HG03469 (cell line): ENCODE results near the gene FTHL17.

Source experiments
- ATAC-seq: cut with Tn5 transposase; IDR thresholded peaks from one replicate; pipeline ENCODE4 v1.9.1; 2021; ENCODE audit warnings: mild to moderate bottlenecking, moderate library complexity, moderate number of reproducible peaks; ENCODE audit not compliant: unreplicated experiment

Gene FTHL17

DNA sequence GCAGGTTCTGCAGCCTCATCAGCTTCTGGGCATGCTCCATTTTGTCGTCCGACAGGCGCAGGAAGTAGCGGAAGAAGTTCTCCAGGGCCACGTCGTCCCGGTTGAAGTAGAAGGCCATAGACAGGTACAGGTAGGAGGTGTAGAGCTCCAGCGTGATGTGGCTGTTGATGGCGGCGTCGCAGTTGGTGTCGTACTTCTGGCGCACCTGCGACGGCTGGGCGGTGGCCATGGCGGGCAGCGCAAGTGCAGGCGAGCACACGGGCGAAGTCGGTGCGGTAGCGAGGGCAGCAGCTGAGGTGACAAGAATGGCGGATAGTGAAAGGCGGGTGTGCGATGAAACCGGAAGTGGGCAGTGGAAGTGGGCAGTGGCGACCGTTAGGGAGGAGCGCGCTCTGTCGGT is at the start of gene FTHL17:
Gene FTHL17, minus strand, starts transcription at position 317 of the 400 bp plus-strand sequence. Its CDS starts 88 bp downstream, at position 229.
- ATAC-seq, result no peak

DNA sequence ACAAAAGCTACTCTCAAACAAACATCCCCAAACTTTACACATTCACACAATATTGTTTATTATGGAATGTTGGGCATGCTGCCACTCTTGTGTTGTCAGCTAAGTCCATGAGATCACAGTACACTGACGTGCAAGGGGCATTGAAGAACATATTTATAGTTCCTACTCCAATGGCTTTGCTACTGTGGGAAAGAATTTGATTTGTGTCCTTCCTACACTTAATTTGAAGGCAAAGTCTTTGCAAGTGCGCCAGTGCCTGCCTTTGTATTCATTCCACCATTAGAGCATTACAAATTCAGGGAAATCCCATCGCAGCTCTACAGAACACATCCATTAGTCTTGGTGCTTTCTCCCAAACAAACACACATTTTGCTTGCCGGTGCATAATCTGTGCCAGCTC is 45.4 kb upstream of the FTHL17 start:
- ATAC-seq, result no peak

DNA sequence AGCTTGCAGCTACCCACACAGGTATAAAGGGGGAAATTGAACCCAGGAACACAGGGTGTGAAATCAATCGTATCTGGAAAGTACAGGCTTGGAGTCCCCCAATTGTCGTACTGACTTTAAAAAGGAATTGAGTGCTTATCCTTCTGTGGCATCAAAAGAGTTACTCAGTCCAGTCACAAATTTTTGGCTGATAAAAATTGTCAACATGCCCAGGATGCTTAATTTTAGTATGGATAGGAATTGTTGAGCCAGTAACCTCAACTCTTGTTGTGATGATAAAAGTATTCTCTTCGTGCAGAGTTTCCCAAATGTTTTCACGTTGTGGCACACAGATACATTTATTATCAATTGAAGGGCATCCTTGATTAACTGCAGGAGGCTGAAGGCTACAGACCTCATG is 43.6 kb upstream of the FTHL17 start:
- ATAC-seq, result no peak

DNA sequence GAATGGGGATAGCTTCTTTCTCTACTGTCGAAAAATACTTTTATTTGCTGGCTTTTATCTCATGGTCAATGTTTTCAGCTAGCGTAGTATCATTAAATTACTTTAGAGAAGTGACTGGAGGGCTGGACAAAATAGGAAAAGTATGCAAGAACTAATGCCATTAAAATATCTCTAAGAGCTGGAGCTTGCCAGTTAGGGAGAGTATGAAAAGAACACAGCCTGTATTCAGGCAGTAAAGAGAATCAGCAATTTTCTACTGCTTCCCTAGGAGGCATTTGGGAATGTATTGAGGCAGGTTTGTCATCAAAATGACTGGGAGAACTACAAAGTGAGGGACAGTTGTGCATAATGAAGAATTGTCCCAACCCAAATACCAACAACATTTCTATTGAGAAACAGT is 43.0 kb upstream of the FTHL17 start:
- ATAC-seq, result no peak

DNA sequence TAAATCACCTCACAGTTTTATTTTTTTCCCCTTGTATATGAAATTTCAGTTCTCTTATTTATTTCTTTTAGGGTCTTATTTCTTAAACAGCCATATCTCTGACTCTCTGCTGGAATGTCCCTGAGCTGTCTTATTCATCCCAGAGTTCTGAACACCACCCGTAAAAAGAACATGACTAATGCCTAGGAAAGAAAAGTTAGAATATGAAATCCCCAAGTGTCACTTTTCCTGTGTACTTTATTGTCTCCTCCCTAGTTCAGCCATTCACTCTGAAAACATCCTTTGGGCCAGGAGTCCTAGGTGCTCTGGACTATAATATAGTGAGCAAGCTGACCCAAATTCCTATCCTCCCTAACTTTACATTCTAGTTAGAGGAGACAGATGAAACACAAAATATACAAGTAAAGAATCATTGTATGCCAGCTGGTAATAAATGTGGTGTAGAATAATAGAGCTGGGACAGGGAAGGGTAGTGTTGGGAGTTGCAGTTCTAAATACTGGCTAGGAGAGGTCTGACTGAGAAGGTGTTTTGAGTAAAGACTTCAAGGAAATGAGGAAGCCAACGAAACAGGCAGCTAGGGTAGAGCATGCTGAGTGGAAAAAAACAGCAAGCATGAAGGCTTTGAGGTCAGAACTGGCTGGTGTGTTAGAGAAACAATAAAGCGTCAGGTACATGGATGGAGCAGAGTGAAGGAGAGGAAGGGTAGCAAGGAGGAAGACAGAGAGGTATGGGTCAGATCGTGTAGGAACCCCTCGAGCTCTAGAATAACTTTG is 40.6 kb upstream of the FTHL17 start:
- ATAC-seq, result no peak

DNA sequence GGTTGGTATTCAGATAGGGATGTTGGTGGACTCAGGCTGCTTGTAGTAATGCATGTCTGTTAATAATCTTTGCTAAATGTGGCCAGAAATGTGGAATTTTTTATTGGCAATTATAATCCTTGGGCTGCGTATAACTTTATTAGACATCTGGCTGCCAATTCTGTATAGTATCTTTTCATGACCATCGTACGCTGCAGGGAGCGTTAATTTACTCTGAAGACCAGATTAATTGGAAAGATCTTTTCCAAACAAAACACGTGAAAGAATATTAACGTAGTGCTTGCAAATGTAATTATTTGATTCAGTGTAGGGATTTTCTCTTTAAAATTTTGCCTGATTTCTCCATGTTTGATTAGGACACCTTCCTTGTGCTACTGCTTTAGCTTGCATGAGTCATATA is 38.8 kb upstream of the FTHL17 start:
- ATAC-seq, result no peak

DNA sequence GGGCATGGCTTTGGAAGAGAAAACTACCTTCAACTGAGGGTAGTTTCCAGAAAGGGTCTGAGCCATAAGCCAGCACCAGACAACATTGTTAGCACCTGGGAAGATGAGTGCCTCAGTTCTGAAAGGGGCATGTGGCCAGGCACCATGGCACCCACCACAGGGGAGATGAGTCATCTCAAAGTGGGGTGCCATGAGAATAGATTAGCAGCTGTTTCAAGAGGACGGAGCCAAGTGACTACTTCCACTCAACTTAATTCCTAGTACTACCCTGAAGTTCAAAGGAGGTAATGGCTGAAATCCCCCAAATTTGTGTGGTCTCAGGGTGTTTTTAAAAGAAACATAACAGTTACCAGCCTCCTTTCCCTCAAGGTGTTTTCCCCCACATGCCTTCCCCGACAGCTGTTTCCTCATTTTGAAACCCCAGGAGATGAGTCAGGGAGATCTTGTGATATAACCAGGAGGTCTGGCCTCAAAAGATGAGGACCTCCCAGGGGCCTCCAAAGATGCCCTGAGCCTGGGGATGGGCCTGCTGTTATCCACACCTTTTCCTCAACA is 27.8 kb upstream of the FTHL17 start:
- ATAC-seq, result peak; percentile 56

DNA sequence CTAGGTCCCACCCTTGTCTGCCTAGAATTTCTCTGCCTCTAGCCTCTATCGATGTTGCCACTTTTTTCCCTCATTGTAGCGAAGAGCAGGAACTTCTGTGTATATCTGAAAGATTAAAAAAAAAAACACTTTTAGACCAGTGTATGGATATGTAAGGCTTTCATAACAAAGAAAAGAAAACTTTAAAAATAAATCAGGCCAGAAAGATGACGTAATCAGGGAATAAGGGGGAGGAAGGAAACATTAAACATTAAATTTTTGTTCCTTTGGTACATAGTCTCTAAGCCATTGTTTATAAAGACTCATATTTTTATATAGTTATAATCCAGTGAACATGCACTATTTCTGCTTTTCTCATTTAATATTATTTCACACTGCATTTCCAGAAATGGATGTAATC is 26.2 kb upstream of the FTHL17 start:
- ATAC-seq, result no peak

DNA sequence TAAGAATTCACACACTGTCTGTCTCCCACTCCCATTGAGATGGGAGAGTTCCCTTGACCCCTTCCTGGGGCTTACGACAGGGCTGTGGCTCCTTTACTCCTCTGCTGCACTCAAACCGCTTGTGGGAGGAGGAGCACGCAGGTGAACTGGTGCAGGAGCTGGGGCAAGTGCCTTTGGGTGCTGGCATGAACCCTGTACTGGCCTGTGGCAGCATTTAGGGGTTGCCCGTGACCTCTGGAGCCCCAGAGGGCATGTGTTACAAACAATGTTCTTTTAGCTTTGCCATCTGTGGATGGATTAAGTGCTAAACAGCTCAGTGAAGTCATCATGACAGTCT is 21.8 kb upstream of the FTHL17 start:
- ATAC-seq, result no peak

DNA sequence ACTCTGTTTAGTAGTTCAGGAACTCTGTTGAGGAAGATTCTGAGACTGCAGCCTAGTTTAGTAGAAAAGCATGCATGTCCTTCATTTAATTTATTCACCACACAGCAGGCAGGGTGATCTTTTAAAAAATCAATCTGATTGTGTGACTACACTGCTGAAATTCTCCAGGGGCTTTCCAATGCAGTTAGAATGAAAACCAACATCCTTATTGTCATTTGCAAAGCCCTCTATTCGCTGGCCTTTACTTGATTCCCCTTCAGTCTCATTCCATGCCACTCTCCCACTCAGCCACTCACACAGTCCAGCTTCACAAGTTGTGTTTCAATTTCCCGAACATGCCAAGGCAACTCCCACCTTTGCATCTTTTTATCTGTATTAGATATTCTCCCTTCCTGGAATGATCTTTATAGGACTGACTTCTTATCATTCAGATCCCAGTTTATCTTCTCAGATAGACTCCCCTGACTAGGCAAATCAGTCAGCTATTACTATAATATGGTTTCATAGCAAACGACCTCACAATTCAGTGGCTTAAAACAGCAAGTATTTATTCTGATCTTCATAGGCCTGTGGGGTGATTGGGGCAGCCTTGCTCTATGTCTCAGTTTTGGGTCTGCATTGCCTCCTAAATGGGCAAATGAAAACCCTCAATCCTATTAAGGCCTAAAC is 21.3 kb upstream of the FTHL17 start:
- no peak for ATAC-seq

DNA sequence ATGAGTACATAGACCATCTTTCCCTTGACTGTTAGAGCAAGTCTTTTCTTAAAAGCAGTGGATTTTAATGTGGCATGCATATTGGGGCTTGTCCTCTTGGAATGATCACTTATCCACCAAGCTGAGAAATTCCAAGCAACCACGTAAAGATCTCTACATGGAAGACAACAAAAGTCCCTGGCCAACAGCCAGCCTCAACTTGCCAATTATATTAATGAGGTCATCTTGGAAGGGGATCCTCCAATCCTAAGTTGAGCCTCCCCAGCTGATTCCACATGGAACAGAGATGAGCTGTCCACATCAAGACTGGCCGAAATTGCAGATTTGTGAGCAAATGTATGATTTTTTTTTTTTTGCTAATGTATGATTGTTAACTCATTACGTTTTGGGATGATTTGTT is 20.6 kb upstream of the FTHL17 start:
- no peak for ATAC-seq

DNA sequence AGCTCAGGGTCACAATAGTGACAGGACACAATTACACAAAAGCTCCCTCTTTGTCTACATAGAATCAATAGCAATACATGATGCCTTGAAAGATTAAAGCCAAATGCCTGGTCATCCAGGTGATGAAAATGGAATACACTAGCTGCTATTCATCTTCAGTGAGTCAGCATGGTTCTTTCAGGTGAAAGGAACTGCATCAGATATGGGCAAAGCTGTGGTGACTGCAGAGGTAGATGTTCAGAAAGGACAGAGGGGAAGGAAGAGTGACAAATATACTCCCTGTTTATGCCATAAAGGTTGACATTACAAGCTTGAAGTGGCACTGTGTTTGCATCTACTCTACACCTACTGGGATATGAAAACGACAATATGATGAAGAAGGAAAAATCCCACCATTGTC is 20.0 kb upstream of the FTHL17 start:
- ATAC-seq, result no peak

DNA sequence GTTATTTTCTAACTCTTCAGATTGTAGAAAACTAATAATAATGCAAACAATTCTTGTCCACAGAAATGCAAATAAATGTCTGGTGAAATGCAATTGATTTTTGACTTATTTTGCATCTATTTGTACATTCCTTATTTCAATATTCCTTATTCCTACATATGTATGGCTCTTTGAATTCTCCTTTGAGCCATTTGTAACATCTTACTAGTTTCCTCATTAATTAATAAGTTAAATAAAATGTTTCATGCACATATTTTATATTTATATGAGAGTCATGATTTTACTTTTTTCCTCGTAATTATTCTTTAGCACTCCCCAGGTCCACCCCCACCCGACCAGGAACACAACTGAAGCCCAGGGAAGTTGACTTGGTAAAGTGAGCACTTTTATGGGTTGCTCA is 2.7 kb upstream of the FTHL17 start:
- ATAC-seq, result no peak

DNA sequence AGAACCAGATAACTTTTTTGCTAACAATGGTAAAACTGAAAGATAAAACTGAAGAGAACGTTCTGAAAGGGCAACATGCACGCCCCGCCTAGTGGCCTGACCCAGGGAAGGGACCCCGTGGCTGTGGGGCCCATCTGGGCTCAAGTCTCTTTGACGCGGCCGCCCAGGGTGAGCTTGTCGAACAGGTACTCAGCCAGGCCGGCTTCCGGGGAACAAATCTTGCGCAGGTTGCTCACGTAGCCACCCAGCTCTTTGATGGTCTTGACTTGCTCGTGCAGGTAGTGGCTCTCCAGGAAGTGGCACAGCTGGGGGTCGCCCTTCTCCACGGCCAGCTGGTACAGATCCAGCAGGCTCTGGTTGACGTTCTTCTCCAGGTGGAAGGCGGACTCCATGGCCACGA is 579 bp downstream of the FTHL17 start:
- ATAC-seq, result no peak

DNA sequence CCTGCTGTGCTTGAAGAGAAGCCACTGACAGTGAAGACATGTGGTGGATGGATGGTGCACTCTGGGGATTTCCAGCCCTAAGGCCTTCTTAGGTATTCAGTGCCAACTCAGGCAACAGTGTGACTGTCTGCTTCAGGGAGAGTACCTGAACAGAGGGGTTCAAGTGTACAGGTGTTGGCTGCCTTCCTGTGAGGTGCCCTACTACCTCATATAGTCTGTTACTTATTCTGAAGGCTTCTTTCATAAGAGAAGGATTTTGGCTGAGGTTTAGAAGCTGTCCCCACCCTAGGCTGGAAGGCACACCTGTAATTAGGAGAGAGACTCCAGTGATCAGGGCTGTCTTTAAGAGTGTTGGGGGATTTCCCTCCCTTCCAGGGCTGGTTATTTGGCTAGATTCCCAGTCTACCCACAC is 1.8 kb downstream of the FTHL17 start:
- ATAC-seq, result peak; percentile 56

DNA sequence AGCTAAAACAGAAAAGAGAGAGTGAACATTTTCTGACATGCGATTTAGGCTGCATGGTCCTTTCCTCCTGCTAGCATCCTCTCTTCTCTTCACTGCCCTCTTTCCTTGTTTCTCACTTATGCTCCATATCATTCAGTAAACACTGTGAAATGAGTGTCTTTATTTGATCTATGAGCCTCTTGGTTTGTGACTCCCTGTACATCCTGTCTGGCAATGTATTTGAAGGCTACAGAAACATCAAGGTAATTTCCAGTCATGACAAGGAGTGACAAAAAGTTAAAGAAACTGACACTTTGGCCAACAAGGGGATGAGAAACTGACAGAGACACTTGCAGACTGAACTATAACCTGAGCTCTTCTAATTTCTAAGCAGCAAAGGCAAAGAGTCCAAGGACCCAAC is 8.7 kb downstream of the FTHL17 start:
- no peak for ATAC-seq

DNA sequence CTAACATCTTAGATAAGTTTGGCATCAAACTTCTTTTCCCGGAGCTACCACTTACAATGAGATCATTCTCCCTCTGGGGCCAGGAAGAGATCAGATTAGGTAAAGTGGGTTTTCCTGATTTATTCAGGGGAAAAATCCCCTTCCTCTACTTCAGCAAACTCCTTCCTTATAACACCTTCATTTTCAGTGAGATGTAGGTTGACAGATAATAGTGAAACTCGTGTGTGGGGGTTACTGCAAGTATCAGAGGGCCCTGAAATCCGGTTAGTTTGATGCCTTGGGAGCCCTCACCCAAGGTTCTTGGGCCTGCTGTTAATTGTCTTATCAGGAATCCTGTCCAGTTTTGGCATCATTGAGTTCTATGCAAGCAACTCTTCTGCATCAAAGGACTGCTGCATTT is 10.8 kb downstream of the FTHL17 start:
- peak; percentile 74 for ATAC-seq

DNA sequence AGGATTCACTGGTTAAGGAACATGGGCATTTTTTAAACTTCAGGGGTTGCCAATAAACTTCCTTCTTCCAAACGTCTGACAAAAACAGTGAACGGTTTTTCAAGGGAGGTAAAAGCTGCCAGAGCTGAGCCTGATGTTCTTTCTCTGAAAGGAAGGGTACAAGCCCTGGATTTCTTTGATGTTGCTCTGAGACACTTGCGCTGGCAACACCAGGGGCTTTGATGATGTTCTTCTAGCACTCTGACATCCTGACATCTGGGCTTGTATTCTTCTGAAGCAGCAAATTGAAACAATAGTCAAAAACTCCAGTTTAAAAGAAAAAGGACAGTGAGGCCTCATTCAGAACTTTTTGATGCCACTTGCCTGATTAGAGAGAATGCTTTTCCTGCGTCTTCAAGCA is 11.8 kb downstream of the FTHL17 start:
- no peak for ATAC-seq

DNA sequence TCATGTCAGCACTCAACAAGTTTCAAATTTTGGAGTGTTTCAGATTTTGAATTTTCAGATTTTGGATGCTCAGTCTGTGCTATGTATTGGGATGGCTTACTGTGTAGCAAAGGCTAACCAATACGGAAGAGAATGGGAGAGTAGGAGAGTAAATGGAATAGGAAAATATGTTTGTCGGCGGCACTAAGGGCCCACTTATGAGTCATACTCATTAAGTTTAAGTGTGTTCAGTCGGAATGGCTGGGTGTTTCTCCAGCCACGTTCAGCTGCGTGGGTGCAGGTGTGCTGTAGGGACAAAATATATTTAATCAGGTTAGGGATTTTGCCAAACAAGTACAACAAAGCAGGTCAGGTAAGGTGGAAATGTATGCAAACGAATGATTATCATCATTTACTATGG is 13.6 kb downstream of the FTHL17 start:
- ATAC-seq, result no peak

DNA sequence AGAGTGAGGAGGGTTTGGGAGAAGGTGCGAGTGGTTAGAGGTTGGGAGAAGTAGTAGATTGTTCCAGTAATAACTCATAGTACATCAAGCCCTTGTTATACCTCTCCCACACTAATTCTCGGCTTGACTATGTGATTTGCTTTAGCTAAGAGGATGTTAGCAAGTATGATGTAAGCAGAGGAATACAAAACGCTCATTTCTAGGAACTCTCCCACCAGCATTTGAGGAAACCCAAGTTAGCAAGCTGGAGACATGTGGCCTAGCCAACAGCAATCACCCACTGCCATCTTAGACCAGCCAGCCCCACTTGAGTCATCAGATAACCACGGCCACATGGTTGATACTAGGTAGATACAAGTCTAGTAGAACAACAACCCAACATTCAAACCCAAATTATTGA is 14.2 kb downstream of the FTHL17 start:
- ATAC-seq, result no peak

DNA sequence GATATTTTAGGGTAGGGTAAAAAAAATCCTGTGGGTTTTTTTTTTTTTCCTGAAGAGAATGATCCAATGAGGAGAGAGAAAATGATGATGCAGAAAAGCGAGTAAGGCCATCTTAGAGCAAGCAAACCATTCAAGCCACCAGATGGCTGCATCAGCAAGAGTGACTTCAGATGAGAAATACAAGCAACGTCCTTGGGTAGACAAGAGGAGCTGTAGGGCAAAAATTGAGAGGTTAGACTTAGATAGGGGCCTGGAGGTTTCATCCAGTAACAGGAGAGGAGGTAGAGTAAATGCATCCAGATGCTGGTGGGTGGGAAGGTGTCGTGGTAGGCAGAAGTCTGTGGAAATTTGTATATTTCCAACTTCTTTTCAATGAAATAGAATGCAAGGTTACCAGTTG is 14.6 kb downstream of the FTHL17 start:
- no peak for ATAC-seq

DNA sequence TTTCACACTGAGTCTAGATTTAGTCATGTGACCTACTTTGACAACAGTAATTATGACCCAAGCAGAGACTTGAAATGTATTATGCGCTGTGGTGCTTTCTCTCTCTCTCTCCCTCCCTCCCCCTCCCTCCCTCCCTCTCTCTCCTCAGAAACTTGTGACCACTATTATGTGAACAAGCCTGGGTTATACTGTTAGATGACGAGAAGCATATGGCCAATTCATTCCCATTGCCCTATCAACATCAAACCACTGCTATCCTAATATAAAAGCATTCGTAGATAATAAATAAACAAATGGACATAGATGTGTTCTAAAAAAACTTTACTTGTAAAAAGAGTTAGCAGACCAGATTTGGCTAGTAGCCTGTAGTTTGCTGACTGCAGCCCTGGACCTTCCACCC is 18.2 kb downstream of the FTHL17 start:
- ATAC-seq, result no peak

DNA sequence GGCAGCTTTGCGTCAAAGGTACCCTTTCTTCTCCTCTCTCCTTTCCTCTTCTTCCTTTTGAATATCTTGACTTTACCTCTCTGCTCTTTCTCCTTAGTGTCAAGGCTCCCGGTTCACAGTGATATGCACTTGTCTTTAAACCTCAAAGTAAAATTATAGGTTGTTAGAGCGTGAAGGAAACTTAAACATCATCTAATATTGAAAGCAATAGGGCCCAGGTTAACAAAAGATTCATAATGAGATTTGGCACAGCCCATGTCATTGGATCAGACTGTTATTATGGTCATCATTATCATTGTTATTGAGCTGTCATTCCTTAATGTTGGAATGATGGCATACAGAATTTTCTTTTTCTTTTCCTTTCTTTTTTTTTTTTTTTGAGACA is 32.5 kb downstream of the FTHL17 start:
- no peak for ATAC-seq
